WTC11 (cell line): ENCODE measurements around the gene SLC25A26.

ENCODE experiments used
- CTCF ChIP-seq: fragments of 200-600 bp; IDR thresholded peaks from 2 replicates; pipeline ENCODE4 v1.8.0; 2022; ENCODE audit warnings: antibody characterized with exemption
- E2F1 ChIP-seq: sonication (generic); formaldehyde crosslinking; IDR thresholded peaks from 2 replicates; pipeline ENCODE4 v1.8.0; 2022; ENCODE audit warnings: mild to moderate bottlenecking, missing genetic modification reagents
- ELF4 ChIP-seq: sonication (generic); formaldehyde crosslinking; IDR thresholded peaks from 2 replicates; pipeline ENCODE4 v1.8.1; 2022; ENCODE audit warnings: low read depth, mild to moderate bottlenecking, moderate library complexity, missing genetic modification reagents
- ETV6 ChIP-seq: sonication (generic); formaldehyde crosslinking; IDR thresholded peaks from 2 replicates; pipeline ENCODE4 v1.8.1; 2022; ENCODE audit warnings: mild to moderate bottlenecking, missing genetic modification reagents
- IRF2 ChIP-seq: sonication (generic); formaldehyde crosslinking; IDR thresholded peaks from 2 replicates; pipeline ENCODE4 v1.8.0; 2022; ENCODE audit warnings: low read depth, missing genetic modification reagents, borderline replicate concordance
- SMAD4 ChIP-seq: sonication (generic); formaldehyde crosslinking; IDR thresholded peaks from 2 replicates; pipeline ENCODE4 v1.8.0; 2022; ENCODE audit warnings: mild to moderate bottlenecking, missing genetic modification reagents
- SP1 ChIP-seq: sonication (generic); formaldehyde crosslinking; conservative IDR thresholded peaks from 2 replicates; pipeline ENCODE4 v1.8.1; 2022; ENCODE audit warnings: missing genetic modification reagents
- TF ChIP-seq, protein P1 (sequence below): sonication (generic); formaldehyde crosslinking; IDR thresholded peaks from 2 replicates; pipeline ENCODE4 v1.8.1; 2022; ENCODE audit warnings: low read depth, missing genetic modification reagents, borderline replicate concordance
- TF ChIP-seq, protein P2 (sequence below): sonication (generic); formaldehyde crosslinking; IDR thresholded peaks from 2 replicates; pipeline ENCODE4 v1.8.1; 2023; ENCODE audit warnings: mild to moderate bottlenecking, missing genetic modification reagents, moderate library complexity
- TF ChIP-seq, protein P3 (sequence below): sonication (generic); formaldehyde crosslinking; IDR thresholded peaks from 2 replicates; pipeline ENCODE4 v1.8.0; 2022; ENCODE audit warnings: missing genetic modification reagents
- TF ChIP-seq, protein P4 (sequence below): sonication (generic); formaldehyde crosslinking; IDR thresholded peaks from 2 replicates; pipeline ENCODE4 v1.8.1; 2022; ENCODE audit warnings: mild to moderate bottlenecking, missing genetic modification reagents, moderate library complexity, borderline replicate concordance

DNA sequence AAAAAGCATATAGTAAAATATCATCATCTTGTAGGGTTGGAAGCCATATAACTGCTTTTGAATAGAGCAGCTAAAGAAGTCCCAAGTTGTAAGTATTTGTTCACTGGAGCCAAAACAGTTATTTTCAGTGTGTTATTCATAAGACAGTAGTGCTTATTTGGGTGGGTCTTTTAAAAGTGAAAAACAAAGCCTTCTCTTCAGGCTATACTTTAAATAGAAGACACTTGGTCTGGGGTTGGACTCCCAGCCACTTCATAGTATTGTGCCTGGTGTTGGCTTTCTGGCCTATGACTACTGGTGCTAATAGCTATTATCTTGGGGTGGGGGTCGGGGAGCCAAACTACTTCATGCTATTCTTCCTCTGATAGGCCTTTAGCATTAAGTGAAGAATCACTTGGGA, 135.2 kb downstream of the SLC25A26 start:
- TF ChIP-seq IRF2 (CRISPR knock-in tag) (no peak), ELF4 (CRISPR knock-in tag) (no peak), CTCF (no peak), E2F1 (CRISPR knock-in tag) (no peak), ETV6 (CRISPR knock-in tag) (no peak), SP1 (CRISPR knock-in tag) (no peak), SMAD4 (CRISPR knock-in tag) (no peak)
- TF ChIP-seq, protein P1, sequence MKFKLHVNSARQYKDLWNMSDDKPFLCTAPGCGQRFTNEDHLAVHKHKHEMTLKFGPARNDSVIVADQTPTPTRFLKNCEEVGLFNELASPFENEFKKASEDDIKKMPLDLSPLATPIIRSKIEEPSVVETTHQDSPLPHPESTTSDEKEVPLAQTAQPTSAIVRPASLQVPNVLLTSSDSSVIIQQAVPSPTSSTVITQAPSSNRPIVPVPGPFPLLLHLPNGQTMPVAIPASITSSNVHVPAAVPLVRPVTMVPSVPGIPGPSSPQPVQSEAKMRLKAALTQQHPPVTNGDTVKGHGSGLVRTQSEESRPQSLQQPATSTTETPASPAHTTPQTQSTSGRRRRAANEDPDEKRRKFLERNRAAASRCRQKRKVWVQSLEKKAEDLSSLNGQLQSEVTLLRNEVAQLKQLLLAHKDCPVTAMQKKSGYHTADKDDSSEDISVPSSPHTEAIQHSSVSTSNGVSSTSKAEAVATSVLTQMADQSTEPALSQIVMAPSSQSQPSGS (CRISPR knock-in tag), result no peak
- TF ChIP-seq, protein P2, sequence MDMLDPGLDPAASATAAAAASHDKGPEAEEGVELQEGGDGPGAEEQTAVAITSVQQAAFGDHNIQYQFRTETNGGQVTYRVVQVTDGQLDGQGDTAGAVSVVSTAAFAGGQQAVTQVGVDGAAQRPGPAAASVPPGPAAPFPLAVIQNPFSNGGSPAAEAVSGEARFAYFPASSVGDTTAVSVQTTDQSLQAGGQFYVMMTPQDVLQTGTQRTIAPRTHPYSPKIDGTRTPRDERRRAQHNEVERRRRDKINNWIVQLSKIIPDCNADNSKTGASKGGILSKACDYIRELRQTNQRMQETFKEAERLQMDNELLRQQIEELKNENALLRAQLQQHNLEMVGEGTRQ, result no peak
- TF ChIP-seq, protein P3, sequence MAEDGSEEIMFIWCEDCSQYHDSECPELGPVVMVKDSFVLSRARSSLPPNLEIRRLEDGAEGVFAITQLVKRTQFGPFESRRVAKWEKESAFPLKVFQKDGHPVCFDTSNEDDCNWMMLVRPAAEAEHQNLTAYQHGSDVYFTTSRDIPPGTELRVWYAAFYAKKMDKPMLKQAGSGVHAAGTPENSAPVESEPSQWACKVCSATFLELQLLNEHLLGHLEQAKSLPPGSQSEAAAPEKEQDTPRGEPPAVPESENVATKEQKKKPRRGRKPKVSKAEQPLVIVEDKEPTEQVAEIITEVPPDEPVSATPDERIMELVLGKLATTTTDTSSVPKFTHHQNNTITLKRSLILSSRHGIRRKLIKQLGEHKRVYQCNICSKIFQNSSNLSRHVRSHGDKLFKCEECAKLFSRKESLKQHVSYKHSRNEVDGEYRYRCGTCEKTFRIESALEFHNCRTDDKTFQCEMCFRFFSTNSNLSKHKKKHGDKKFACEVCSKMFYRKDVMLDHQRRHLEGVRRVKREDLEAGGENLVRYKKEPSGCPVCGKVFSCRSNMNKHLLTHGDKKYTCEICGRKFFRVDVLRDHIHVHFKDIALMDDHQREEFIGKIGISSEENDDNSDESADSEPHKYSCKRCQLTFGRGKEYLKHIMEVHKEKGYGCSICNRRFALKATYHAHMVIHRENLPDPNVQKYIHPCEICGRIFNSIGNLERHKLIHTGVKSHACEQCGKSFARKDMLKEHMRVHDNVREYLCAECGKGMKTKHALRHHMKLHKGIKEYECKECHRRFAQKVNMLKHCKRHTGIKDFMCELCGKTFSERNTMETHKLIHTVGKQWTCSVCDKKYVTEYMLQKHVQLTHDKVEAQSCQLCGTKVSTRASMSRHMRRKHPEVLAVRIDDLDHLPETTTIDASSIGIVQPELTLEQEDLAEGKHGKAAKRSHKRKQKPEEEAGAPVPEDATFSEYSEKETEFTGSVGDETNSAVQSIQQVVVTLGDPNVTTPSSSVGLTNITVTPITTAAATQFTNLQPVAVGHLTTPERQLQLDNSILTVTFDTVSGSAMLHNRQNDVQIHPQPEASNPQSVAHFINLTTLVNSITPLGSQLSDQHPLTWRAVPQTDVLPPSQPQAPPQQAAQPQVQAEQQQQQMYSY, result no peak
- TF ChIP-seq, protein P4, sequence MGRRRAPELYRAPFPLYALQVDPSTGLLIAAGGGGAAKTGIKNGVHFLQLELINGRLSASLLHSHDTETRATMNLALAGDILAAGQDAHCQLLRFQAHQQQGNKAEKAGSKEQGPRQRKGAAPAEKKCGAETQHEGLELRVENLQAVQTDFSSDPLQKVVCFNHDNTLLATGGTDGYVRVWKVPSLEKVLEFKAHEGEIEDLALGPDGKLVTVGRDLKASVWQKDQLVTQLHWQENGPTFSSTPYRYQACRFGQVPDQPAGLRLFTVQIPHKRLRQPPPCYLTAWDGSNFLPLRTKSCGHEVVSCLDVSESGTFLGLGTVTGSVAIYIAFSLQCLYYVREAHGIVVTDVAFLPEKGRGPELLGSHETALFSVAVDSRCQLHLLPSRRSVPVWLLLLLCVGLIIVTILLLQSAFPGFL (CRISPR knock-in tag), result no peak
